Measurements from ENCODE around the gene TSACC. TPM values are rescaled to one million over a fixed set of nuclear protein-coding genes. Genes with fewer than 3 reads are reported as not detected.
"Not testable (repeated sequence)": the region's sequence is repeated elsewhere in the genome, so short reads cannot be mapped to it uniquely, and the experiment has no call there.

TSACC gene
- total RNA-seq, 6 experiments from 2014 or later = 0.37 to 1.1 (median 0.99) TPM; not detected in 2

DNA sequence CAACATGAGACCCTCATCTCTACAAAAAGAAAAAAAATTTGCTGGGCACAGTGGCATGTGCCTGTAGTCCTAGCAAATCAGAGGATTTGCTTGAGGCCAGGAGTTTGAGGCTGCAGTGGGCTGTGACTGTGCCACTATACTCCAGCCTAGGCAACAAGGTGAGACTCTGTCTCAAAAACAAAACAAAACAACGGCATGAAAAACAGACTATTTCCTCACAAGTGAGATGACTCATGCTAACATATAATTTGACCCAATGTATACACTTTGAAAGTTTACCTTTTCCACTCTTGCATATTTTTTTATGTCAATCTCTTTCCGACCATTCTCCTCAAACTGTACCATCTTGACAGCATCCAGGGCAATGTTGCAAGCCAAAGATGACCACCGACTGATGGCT is 17.8 kb upstream of the TSACC start:
- DNase-seq (no peak), ATAC-seq (no peak)
- 71% methylated on average over 3 of the region's 3 CpGs for WGBS (ENCODE audit: insufficient coverage, low coverage, low lambda C conversion rate, missing lambda C conversion rate)
- H3K27ac ChIP-seq = no peak overlapping the region
- no peaks in the 10 kb centered on the region for H3K9me3 ChIP-seq
- H3K4me3 ChIP-seq = no peak overlapping the region
- no peaks in the 10 kb centered on the region for H3K4me1 ChIP-seq
- intact Hi-C loops (cut with DNase I) = no loop called here
- no peak for TF ChIP-seq POLR2A (IDR thresholded peaks at IDR 0.05)
- TF ChIP-seq, protein P1, sequence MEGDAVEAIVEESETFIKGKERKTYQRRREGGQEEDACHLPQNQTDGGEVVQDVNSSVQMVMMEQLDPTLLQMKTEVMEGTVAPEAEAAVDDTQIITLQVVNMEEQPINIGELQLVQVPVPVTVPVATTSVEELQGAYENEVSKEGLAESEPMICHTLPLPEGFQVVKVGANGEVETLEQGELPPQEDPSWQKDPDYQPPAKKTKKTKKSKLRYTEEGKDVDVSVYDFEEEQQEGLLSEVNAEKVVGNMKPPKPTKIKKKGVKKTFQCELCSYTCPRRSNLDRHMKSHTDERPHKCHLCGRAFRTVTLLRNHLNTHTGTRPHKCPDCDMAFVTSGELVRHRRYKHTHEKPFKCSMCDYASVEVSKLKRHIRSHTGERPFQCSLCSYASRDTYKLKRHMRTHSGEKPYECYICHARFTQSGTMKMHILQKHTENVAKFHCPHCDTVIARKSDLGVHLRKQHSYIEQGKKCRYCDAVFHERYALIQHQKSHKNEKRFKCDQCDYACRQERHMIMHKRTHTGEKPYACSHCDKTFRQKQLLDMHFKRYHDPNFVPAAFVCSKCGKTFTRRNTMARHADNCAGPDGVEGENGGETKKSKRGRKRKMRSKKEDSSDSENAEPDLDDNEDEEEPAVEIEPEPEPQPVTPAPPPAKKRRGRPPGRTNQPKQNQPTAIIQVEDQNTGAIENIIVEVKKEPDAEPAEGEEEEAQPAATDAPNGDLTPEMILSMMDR (IDR thresholded peaks at IDR 0.05) = no peak
- H3K36me3 ChIP-seq = peaks cover 18 to 100% (median 63%) of the 10 kb centered on the region in 4 donors
- no peaks in the 10 kb centered on the region for H3K27me3 ChIP-seq

DNA sequence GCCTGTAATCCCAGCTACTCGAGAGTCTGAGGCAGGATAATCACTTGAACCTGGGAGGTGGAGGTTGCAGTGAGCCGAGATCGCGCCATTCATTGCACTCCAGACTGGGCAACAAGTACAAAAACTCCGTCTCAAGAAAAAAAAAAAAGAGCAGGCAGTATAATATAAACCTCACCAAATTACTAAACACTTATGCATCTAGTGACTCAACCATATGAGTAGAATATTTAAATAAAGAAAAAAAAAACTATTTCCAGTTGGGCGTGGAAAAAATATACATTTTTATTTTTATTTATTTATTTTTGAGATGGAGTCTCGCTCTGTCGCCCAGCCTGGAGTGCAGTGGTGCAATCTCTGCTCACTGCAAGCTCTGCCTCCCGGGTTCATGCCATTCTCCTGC is 15.1 kb upstream of the TSACC start:
- ATAC-seq; H3K27me3 ChIP-seq; H3K27ac ChIP-seq; intact Hi-C loops (cut with DNase I); H3K4me3 ChIP-seq; DNase-seq; H3K4me1 ChIP-seq; H3K9me3 ChIP-seq: not testable (repeated sequence)
- peaks cover 18 to 86% (median 41%) of the 10 kb centered on the region in 4 donors for H3K36me3 ChIP-seq
- WGBS (ENCODE audit: insufficient coverage, low coverage, low lambda C conversion rate, missing lambda C conversion rate) = 93% methylated on average over 7 of the region's 9 CpGs

DNA sequence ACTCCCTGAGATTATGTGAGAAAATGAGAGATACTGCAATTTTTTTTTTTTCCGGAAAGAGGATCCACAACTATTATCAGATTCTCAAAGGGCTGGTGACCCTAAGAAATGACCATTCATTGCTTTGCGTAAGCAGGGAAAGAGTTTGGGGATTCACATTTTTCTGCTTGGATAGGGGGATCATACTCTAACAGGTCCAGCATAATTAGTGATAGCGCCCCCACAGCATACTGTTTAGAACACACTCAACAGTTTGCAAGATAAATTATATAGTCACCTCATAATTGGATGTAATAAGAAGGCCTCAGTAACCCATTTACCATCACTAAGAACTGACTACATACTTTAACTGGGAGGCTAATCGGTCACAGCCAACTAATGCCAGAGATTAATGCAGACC is 2.1 kb upstream of the TSACC start:
- Histone ChIP-seq H3K4me1 (peaks cover 0 to 15% (median 3%) of the 10 kb centered on the region in 4 donors), H3K27ac (no peak overlapping the region), H3K4me3 (peak overlapping the region in 2 of 3 donors; percentile 62 to 91), H3K36me3 (peaks cover 7 to 45% (median 22%) of the 10 kb centered on the region in 4 donors), H3K9me3 (no peaks in the 10 kb centered on the region), H3K27me3 (no peaks in the 10 kb centered on the region)
- 66% methylated on average over 4 of the region's 4 CpGs for WGBS (ENCODE audit: insufficient coverage, low coverage, low lambda C conversion rate, missing lambda C conversion rate)
- DNase-seq = no peak
- TF ChIP-seq, protein P1 (IDR thresholded peaks at IDR 0.05) = peak in 1 of 4 donors; percentile 6
- no peak for TF ChIP-seq POLR2A (IDR thresholded peaks at IDR 0.05)
- intact Hi-C loops (cut with DNase I) = no loop called here
- ATAC-seq = no peak

DNA sequence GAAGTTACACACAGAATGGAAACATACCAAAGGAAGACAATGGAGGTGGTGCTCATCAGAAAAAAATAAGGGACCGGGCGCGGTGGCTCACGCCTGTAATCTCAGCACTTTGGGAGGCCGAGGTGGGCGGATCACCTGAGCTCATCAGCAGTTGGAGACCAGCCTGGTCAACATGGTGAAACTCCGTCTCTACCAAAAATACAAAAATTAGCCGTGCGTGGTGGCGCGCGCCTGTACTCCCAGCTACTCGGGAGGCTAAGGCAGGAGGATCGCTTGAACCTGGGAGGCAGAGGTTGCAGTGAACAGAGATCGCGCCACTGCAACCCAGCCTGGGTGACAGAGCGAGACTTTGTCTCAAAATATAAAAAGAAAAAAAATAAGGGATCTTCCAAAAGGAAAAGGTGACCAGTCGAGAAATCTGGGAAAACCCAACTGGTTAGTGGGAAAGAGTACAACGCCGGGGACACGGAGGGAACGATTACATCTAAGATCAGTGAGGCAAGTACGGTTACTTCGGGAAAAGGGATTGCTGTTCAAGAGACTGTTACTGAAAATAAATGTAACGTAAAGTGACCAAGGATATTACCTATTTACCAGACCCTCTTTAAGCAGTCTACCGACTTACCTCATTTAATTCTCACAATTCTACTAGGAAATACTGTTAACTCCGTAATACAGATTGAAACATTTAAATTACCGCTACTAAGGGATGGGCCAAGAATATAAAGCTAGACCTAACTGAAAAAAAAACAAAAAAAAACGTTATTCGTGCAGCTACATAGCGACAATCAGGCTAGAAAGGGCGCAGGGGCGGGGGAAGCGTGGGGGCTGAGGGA is 1.1 kb upstream of the TSACC start:
- Histone ChIP-seq H3K27me3 (no peaks in the 10 kb centered on the region), H3K9me3 (no peaks in the 10 kb centered on the region), H3K27ac (peak overlapping the region; percentile 47 to 86 (median 70)), H3K4me3 (peak overlapping the region; percentile 62 to 91 (median 82)), H3K4me1 (peaks cover 0 to 15% (median 3%) of the 10 kb centered on the region in 4 donors), H3K36me3 (peaks cover 3 to 35% (median 19%) of the 10 kb centered on the region in 4 donors)
- ATAC-seq (no peak), DNase-seq (no peak)
- WGBS (ENCODE audit: insufficient coverage, low coverage, low lambda C conversion rate, missing lambda C conversion rate) = 35% methylated on average over 32 of the region's 34 CpGs
- intact Hi-C loops (cut with DNase I) = no loop called here
- TF ChIP-seq, protein P1 (IDR thresholded peaks at IDR 0.05) = no peak
- no peak for TF ChIP-seq POLR2A (IDR thresholded peaks at IDR 0.05)

DNA sequence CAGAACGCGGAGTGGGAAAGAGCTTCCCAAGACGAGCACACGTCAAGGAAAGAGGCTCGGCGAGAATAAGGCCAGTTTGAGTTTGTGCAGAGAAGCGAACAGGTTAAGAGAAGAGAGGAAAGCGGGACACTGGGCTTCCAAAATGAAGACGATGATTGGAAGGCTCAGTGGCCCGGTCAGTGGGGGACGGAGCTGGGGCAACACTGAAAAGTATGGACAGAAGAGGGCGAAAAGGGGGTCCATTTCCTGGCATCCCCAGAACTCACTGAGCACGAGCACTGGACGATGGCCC is 492 bp upstream of the TSACC start:
- H3K36me3 ChIP-seq = peaks cover 0 to 30% (median 14%) of the 10 kb centered on the region in 4 donors
- TF ChIP-seq POLR2A (IDR thresholded peaks at IDR 0.05) = no peak
- TF ChIP-seq, protein P1 (IDR thresholded peaks at IDR 0.05) = no peak
- H3K4me1 ChIP-seq = peaks cover 0 to 15% (median 3%) of the 10 kb centered on the region in 4 donors
- intact Hi-C loops (cut with DNase I) = no loop called here
- peak overlapping the region; percentile 47 to 86 (median 70) for H3K27ac ChIP-seq
- H3K9me3 ChIP-seq = no peaks in the 10 kb centered on the region
- H3K27me3 ChIP-seq = no peaks in the 10 kb centered on the region
- DNase-seq = peak in 1 of 3 donors; percentile 45
- ATAC-seq = peak in 1 of 4 donors; percentile 0
- peak overlapping the region; percentile 62 to 91 (median 82) for H3K4me3 ChIP-seq
- WGBS (ENCODE audit: insufficient coverage, low coverage, low lambda C conversion rate, missing lambda C conversion rate) = 0% methylated on average over 8 of the region's 14 CpGs
